Keratinocyte (primary cell): ENCODE measurements around the gene NDUFA12.

Experiments used
- EZH2 ChIP-seq: IDR thresholded peaks from one replicate; pipeline ENCODE4 v1.6.1; 2012; ENCODE audit warnings: inconsistent platforms, mild to moderate bottlenecking, low read length, moderate library complexity
- TF ChIP-seq, protein P1 (sequence below), 3 experiments: IDR thresholded peaks in 1 of 3; conservative IDR thresholded peaks in 1 of 3; optimal IDR thresholded peaks in 1 of 3; 2 replicates in 2 of 3; 3 replicates in 1 of 3; pipeline versions ENCODE3 to v1.5.1; 2011; ENCODE audit warnings: low read length in 3 of 3, mild to moderate bottlenecking in 3 of 3, moderate library complexity in 2 of 3, control low read depth in 1 of 3, inconsistent platforms in 1 of 3; ENCODE audit not compliant: insufficient read depth in 2 of 3; ENCODE audit errors: extremely low read depth in 1 of 3

DNA sequence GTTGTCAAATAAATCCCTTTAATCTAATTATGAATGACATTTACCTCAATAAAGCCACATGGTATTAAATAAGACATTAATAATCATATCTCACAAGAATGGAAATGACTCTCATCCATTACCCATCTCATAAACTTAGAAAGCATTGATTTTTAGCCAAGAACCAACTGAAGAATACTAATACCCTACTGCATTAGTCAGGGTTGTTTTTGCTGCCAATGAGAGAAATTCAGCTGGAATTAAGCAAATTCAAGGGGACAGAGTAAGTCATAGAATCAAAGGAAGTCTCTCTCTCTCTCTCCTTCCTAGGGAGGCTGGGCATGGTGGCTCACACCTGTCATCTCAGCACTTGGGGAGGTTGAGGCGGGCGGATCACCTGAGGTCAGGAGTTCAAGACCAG, 41.6 kb downstream of the NDUFA12 start:
- TF ChIP-seq, protein P1, sequence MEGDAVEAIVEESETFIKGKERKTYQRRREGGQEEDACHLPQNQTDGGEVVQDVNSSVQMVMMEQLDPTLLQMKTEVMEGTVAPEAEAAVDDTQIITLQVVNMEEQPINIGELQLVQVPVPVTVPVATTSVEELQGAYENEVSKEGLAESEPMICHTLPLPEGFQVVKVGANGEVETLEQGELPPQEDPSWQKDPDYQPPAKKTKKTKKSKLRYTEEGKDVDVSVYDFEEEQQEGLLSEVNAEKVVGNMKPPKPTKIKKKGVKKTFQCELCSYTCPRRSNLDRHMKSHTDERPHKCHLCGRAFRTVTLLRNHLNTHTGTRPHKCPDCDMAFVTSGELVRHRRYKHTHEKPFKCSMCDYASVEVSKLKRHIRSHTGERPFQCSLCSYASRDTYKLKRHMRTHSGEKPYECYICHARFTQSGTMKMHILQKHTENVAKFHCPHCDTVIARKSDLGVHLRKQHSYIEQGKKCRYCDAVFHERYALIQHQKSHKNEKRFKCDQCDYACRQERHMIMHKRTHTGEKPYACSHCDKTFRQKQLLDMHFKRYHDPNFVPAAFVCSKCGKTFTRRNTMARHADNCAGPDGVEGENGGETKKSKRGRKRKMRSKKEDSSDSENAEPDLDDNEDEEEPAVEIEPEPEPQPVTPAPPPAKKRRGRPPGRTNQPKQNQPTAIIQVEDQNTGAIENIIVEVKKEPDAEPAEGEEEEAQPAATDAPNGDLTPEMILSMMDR (optimal IDR thresholded peaks at IDR 0.05 in 1 of 3, IDR thresholded peaks at IDR 0.05 in 1 of 3, conservative IDR thresholded peaks at IDR 0.05 in 1 of 3; ENCODE audit: extremely low read depth in 1 of 3, insufficient read depth in 2 of 3, low read length in 3 of 3), result no peak
- no peak for TF ChIP-seq EZH2
